DND-41 (cell line): Measurements from ENCODE around the gene TRPC4AP.

Experiments used
- CTCF ChIP-seq: IDR thresholded peaks from 2 replicates; pipeline ENCODE4 v1.5.1; 2012; ENCODE audit warnings: borderline replicate concordance, low read length, moderate library complexity, mild to moderate bottlenecking; ENCODE audit not compliant: poor library complexity, severe bottlenecking; ENCODE audit errors: extremely low read depth
- EZH2 ChIP-seq: IDR thresholded peaks from 3 replicates; pipeline ENCODE4 v1.6.1; 2012; ENCODE audit warnings: borderline replicate concordance, low read depth, mild to moderate bottlenecking, moderate library complexity, low read length, inconsistent platforms; ENCODE audit not compliant: severe bottlenecking

- no peak for TF ChIP-seq CTCF
- TF ChIP-seq EZH2, result no peak
Measured at GRCh38 chr20:35012227-35013069, 80.2 kb downstream of the TRPC4AP start.
